ENCODE data around the gene FMN2. TPM values are rescaled to one million over a fixed set of nuclear protein-coding genes. Genes with fewer than 3 reads are reported as not detected.
"Not testable (repeated sequence)": the region's sequence is repeated elsewhere in the genome, so short reads cannot be mapped to it uniquely, and the experiment has no call there.

Gene FMN2
- total RNA-seq, 1 donor from 2014 or later = not detected

- intact Hi-C loops (cut with micrococcal nuclease) = no loop called here
These were observed 215.0 kb downstream of the FMN2 start for GRCh38 chr1:240306673-240307072.

GRCh38 chr1:240308096-240308495, 216.4 kb downstream of the FMN2 start:
- intact Hi-C loops (cut with micrococcal nuclease) = no loop called here

- intact Hi-C loops (cut with micrococcal nuclease) = no loop called here
These were observed 218.1 kb downstream of the FMN2 start for GRCh38 chr1:240309769-240310168.

GRCh38 chr1:240310226-240310925, 218.7 kb downstream of the FMN2 start:
- intact Hi-C loops (cut with micrococcal nuclease) = no loop called here

GRCh38 chr1:240312872-240313271, 221.2 kb downstream of the FMN2 start:
- intact Hi-C loops (cut with micrococcal nuclease) = no loop called here

- intact Hi-C loops (cut with micrococcal nuclease) = no loop called here
These were observed 223.4 kb downstream of the FMN2 start for GRCh38 chr1:240314845-240315801.

GRCh38 chr1:240319998-240320397, 228.3 kb downstream of the FMN2 start:
- intact Hi-C loops (cut with micrococcal nuclease) = no loop called here

- intact Hi-C loops (cut with micrococcal nuclease) = no loop called here
These were observed 229.0 kb downstream of the FMN2 start for GRCh38 chr1:240320659-240321058.

GRCh38 chr1:240322943-240323342, 231.3 kb downstream of the FMN2 start:
- intact Hi-C loops (cut with micrococcal nuclease) = no loop called here

GRCh38 chr1:240328382-240328781, 236.7 kb downstream of the FMN2 start:
- intact Hi-C loops (cut with micrococcal nuclease) = not testable (repeated sequence)

GRCh38 chr1:240329443-240329842, 237.8 kb downstream of the FMN2 start:
- intact Hi-C loops (cut with micrococcal nuclease) = no loop called here

- intact Hi-C loops (cut with micrococcal nuclease) = no loop called here
These were observed 241.0 kb downstream of the FMN2 start for GRCh38 chr1:240332672-240333071.

GRCh38 chr1:240337781-240338180, 246.1 kb downstream of the FMN2 start:
- intact Hi-C loops (cut with micrococcal nuclease) = no loop called here

- intact Hi-C loops (cut with micrococcal nuclease) = no loop called here
These were observed 247.2 kb downstream of the FMN2 start for GRCh38 chr1:240338837-240339236.

GRCh38 chr1:240341365-240342250, 249.9 kb downstream of the FMN2 start:
- intact Hi-C loops (cut with micrococcal nuclease) = no loop called here

- intact Hi-C loops (cut with micrococcal nuclease) = no loop called here
These were observed 250.6 kb downstream of the FMN2 start for GRCh38 chr1:240342251-240342625.

- intact Hi-C loops (cut with micrococcal nuclease) = no loop called here
These were observed 251.4 kb downstream of the FMN2 start for GRCh38 chr1:240343045-240343444.

- intact Hi-C loops (cut with micrococcal nuclease) = no loop called here
These were observed 252.3 kb downstream of the FMN2 start for GRCh38 chr1:240343966-240344365.

- intact Hi-C loops (cut with micrococcal nuclease) = no loop called here
These were observed 253.2 kb downstream of the FMN2 start for GRCh38 chr1:240344918-240345317.

GRCh38 chr1:240349695-240350094, 258.0 kb downstream of the FMN2 start:
- intact Hi-C loops (cut with micrococcal nuclease) = no loop called here

- intact Hi-C loops (cut with micrococcal nuclease) = no loop called here
These were observed 259.2 kb downstream of the FMN2 start for GRCh38 chr1:240350910-240351331.

Measured in T-helper 2 cell treated with Interferon-gamma antibody and Interleukin-4, amounts not matched to agents 100 ng/mL and 5 ng/mL, for 36 hours (primary cell).